ENCODE data around the gene FAP.

FAP gene

GRCh38 chr2:162125138-162125537 is 118.1 kb downstream of the FAP start:
- DNase-seq, result no peak

DNA sequence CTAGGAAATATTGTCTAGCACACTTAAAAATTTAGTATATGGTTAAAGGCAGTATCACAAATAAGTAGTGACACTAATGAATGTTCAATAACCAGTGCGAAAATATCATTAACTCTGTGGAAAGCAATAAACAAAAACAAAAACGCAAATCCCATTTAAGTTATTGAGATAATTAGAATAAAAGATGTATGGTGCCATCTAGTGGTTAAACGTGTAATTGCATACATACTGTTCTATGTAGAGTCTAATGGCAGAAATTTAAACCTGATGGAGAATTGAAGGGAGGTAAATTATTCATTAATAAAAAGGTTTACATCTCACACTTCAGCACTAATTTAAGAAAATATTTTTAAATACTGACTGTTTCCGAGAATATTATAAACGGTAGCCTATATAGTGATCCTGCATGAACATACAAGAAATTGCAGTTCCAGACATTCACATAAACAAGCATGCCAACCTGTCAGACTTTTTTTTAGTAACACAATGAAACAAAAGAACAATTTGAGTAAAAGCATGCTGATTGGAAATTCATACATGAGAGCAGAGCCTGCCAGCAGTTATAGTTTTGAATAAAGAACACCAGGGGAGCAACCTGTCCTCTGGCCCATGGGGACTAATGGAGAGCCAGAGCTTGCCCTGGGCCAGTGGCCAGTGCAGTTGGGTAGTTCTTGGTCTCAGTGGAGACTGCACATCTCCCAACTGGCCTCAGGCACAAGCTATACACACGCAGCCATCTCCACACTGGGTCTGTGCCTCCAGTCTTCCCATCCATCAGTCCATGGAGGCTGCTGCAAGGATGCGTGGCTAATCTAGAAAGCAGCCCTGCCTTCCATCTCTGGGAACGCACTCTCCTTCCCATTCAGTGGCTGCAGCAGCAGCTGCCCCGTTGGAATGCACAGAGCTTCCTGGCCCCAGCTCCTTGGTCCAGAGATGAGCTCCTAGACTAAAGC is 119.2 kb downstream of the FAP start:
- DNase-seq, result peak; percentile 61
